DOHH2 (cell line): ENCODE measurements around the gene THEM4.

Experiments
- H3F3A ChIP-seq: fragments of 200-600 bp; sonication (generic), shearing (Covaris generic); 2 replicates; pipeline ENCODE4 v1.6.0; 2016; ENCODE audit warnings: antibody characterized with exemption, mild to moderate bottlenecking; ENCODE audit not compliant: control insufficient read depth, insufficient read depth
- H3K27ac ChIP-seq: fragments of 200-600 bp; sonication (generic); 2 replicates; pipeline ENCODE4 v1.5.1; 2014; ENCODE audit warnings: low read depth, mild to moderate bottlenecking, low read length, moderate library complexity
- H3K27me3 ChIP-seq: fragments of 200-600 bp; sonication (generic); 2 replicates; pipeline ENCODE4 v1.6.1; 2014; ENCODE audit warnings: mild to moderate bottlenecking, low read length, mixed read lengths; ENCODE audit not compliant: control insufficient read depth
- H3K36me3 ChIP-seq: fragments of 200-600 bp; sonication (generic); 2 replicates; pipeline ENCODE4 v1.6.1; 2014; ENCODE audit warnings: mild to moderate bottlenecking, low read length, moderate library complexity, mixed read lengths; ENCODE audit not compliant: control insufficient read depth
- H3K4me1 ChIP-seq: fragments of 200-600 bp; sonication (generic); 2 replicates; pipeline ENCODE4 v1.6.1; 2014; ENCODE audit warnings: mild to moderate bottlenecking, low read length, mixed read lengths; ENCODE audit not compliant: control insufficient read depth
- H3K4me2 ChIP-seq: fragments of 200-600 bp; sonication (generic); 2 replicates; pipeline ENCODE4 v1.6.0; 2014; ENCODE audit warnings: mild to moderate bottlenecking, low read length, moderate library complexity
- H3K4me3 ChIP-seq: fragments of 200-600 bp; sonication (generic); 2 replicates; pipeline ENCODE4 v1.5.1; 2014; ENCODE audit warnings: mild to moderate bottlenecking, low read length, mixed read lengths
- H3K79me2 ChIP-seq: fragments of 200-600 bp; sonication (generic); 2 replicates; pipeline ENCODE4 v1.6.1; 2014; ENCODE audit warnings: mild to moderate bottlenecking, low read length, mixed read lengths; ENCODE audit not compliant: control insufficient read depth
- H3K9me2 ChIP-seq: fragments of 200-600 bp; sonication (generic); replicated peaks from 2 replicates; pipeline ENCODE4 v1.6.1; 2014; ENCODE audit warnings: mild to moderate bottlenecking, low read length, mixed read lengths; ENCODE audit not compliant: control insufficient read depth
- H3K9me3 ChIP-seq: fragments of 200-600 bp; sonication (generic); 2 replicates; pipeline ENCODE4 v1.6.1; 2014; ENCODE audit warnings: antibody characterized with exemption, low read length, mixed read lengths; ENCODE audit not compliant: control insufficient read depth, insufficient read depth
- H4K20me1 ChIP-seq: fragments of 200-600 bp; sonication (generic); 2 replicates; pipeline ENCODE4 v1.6.0; 2014; ENCODE audit warnings: low read depth, mild to moderate bottlenecking, antibody characterized with exemption, low read length, moderate library complexity; ENCODE audit not compliant: control insufficient read depth, insufficient read depth
- EZH2phosphoT487 ChIP-seq: fragments of 200-600 bp; sonication (generic); IDR thresholded peaks from 2 replicates; pipeline ENCODE4 v1.6.1; 2017; ENCODE audit warnings: borderline replicate concordance, mild to moderate bottlenecking, antibody characterized with exemption, low read length, moderate library complexity, mixed read lengths
- TF ChIP-seq, protein P1 (sequence below): fragments of 200-600 bp; sonication (generic); IDR thresholded peaks from one replicate; pipeline ENCODE4 v1.5.1; 2014; ENCODE audit warnings: antibody characterized with exemption, mild to moderate bottlenecking, low read depth, low read length; ENCODE audit not compliant: poor library complexity, severe bottlenecking

The THEM4 gene

DNA sequence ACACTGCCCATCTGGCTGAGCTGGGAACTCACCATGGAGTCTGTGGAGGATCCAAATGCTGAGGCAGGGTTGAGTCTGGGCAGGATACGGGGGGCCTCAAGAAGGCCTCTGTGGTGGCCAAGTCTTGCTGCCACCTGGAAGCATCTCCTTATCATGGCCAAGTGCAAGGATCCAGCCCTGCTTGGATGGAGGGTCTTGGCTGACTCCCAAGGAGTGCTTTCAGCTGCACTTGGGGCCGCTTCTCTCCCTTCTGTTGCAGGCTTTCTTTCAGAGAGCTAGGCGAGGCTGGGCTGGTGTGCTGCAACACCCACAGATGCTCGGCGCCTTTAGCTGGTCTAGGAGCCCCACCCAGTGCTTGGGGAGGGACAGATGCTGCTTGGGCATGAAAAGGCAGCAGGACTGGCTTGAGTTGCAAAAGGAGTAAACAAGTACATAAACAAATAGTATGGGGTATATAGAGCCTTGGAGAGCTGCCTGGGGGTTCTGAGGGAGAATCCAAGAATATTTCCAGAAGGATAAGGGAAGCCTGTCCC lies 55.8 kb downstream of the THEM4 start, which contains the start of gene THEM5:
TSS of gene THEM5 (minus strand) at position 302 of the 533 bp plus-strand sequence. CDS start at position 155, 147 bp downstream.
- no peak for TF ChIP-seq EZH2phosphoT487
- TF ChIP-seq, protein P1, sequence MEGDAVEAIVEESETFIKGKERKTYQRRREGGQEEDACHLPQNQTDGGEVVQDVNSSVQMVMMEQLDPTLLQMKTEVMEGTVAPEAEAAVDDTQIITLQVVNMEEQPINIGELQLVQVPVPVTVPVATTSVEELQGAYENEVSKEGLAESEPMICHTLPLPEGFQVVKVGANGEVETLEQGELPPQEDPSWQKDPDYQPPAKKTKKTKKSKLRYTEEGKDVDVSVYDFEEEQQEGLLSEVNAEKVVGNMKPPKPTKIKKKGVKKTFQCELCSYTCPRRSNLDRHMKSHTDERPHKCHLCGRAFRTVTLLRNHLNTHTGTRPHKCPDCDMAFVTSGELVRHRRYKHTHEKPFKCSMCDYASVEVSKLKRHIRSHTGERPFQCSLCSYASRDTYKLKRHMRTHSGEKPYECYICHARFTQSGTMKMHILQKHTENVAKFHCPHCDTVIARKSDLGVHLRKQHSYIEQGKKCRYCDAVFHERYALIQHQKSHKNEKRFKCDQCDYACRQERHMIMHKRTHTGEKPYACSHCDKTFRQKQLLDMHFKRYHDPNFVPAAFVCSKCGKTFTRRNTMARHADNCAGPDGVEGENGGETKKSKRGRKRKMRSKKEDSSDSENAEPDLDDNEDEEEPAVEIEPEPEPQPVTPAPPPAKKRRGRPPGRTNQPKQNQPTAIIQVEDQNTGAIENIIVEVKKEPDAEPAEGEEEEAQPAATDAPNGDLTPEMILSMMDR: no peak
- Histone ChIP-seq H3K4me3 (no peak within 1 kb of the TSS), H4K20me1 (no peaks in the 10 kb centered on the region)

DNA sequence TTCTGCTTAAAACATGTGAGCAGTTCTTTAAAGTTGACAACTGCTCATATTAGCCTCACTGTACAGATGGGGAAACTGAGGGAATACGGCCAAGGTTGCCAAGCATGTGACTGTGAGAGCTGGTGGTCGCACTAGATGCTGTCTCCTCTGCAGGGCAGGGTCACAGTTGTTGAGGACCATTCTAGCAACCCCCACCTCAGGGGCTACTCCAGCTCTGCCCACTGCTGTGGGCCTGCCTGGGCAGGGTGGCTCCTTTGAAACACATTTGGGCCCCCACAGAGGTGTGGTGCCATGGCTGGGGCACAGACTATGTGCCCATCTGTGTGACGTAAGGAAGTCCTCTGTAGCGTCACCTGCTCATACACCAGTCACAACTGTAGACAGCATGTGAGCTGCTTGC lies 56.6 kb downstream of the THEM4 start:
- Histone ChIP-seq H3K27me3 (peaks cover 19% of the 10 kb centered on the region), H3K4me2 (no peak overlapping the region), H3K4me3 (no peak overlapping the region), H3K27ac (no peak overlapping the region), H3K9me2 (no peaks in the 10 kb centered on the region), H3K36me3 (no peaks in the 10 kb centered on the region), H3K4me1 (no peaks in the 10 kb centered on the region), H4K20me1 (no peaks in the 10 kb centered on the region), H3F3A (no peaks in the 10 kb centered on the region), H3K79me2 (no peaks in the 10 kb centered on the region), H3K9me3 (no peaks in the 10 kb centered on the region)
- no peak for TF ChIP-seq EZH2phosphoT487
- TF ChIP-seq, protein P1: no peak

More for the DNA sequence above, 55.8 kb downstream of the THEM4 start, which contains the start of gene THEM5:
- no peaks in the 10 kb centered on the region for H3F3A ChIP-seq
- H3K27ac ChIP-seq: no peak within 1 kb of the TSS
- no peak within 1 kb of the TSS for H3K4me2 ChIP-seq
- H3K4me1 ChIP-seq: no peaks in the 10 kb centered on the region
- no peaks in the 10 kb centered on the region for H3K36me3 ChIP-seq
- H3K79me2 ChIP-seq: no peaks in the 10 kb centered on the region
- H3K9me3 ChIP-seq: no peaks in the 10 kb centered on the region
- peaks cover 11% of the 10 kb centered on the region for H3K27me3 ChIP-seq
- no peaks in the 10 kb centered on the region for H3K9me2 ChIP-seq

GRCh38 chr1:151851886-151852285 lies 57.4 kb downstream of the THEM4 start:
- Histone ChIP-seq H3F3A (no peaks in the 10 kb centered on the region), H3K4me3 (no peak overlapping the region), H3K36me3 (no peaks in the 10 kb centered on the region), H4K20me1 (no peaks in the 10 kb centered on the region), H3K4me1 (no peaks in the 10 kb centered on the region), H3K27ac (no peak overlapping the region), H3K79me2 (no peaks in the 10 kb centered on the region), H3K9me3 (no peaks in the 10 kb centered on the region), H3K4me2 (no peak overlapping the region), H3K9me2 (no peaks in the 10 kb centered on the region), H3K27me3 (peaks cover 19% of the 10 kb centered on the region)
- TF ChIP-seq, protein P1: no peak
- TF ChIP-seq EZH2phosphoT487: no peak
